HEK293T (cell line): ENCODE measurements around the gene C10orf95.

ENCODE experiments used
- ARNT ChIP-seq: fragments of 450-650 bp; IDR thresholded peaks from 2 replicates; pipeline ENCODE4 v1.6.1; 2017; ENCODE audit warnings: mild to moderate bottlenecking
- BHLHE40 ChIP-seq: fragments of 450-650 bp; IDR thresholded peaks from 2 replicates; pipeline ENCODE4 v1.6.1; 2016; ENCODE audit warnings: mild to moderate bottlenecking, moderate library complexity, borderline replicate concordance
- ELF4 ChIP-seq: fragments of 450-650 bp; IDR thresholded peaks from 2 replicates; pipeline ENCODE4 v1.6.1; 2017; ENCODE audit warnings: antibody characterized with exemption
- FOXA1 ChIP-seq: fragments of 450-650 bp; IDR thresholded peaks from 2 replicates; pipeline ENCODE4 v1.6.1; 2016; ENCODE audit warnings: mild to moderate bottlenecking
- FOXK2 ChIP-seq: fragments of 450-650 bp; IDR thresholded peaks from 2 replicates; pipeline ENCODE4 v1.6.1; 2016; ENCODE audit warnings: mild to moderate bottlenecking
- FOXM1 ChIP-seq: fragments of 450-650 bp; IDR thresholded peaks from 2 replicates; pipeline ENCODE4 v1.6.1; 2017; ENCODE audit warnings: mild to moderate bottlenecking, borderline replicate concordance
- L3MBTL2 ChIP-seq: fragments of 450-650 bp; conservative IDR thresholded peaks from 2 replicates; pipeline ENCODE4 v1.6.1; 2016; ENCODE audit warnings: mild to moderate bottlenecking
- NFRKB ChIP-seq: fragments of 450-650 bp; IDR thresholded peaks from 2 replicates; pipeline ENCODE4 v1.6.1; 2016; ENCODE audit warnings: mild to moderate bottlenecking, moderate library complexity
- PKNOX1 ChIP-seq: fragments of 450-650 bp; IDR thresholded peaks from 2 replicates; pipeline ENCODE4 v1.6.1; 2016
- SP1 ChIP-seq: fragments of 450-650 bp; IDR thresholded peaks from 2 replicates; pipeline ENCODE4 v1.6.1; 2017
- SUZ12 ChIP-seq: fragments of 450-650 bp; IDR thresholded peaks from 2 replicates; pipeline ENCODE4 v1.6.1; 2016; ENCODE audit warnings: mild to moderate bottlenecking
- TARDBP ChIP-seq: fragments of 450-650 bp; IDR thresholded peaks from 2 replicates; pipeline ENCODE4 v1.6.1; 2016
- ZNF384 ChIP-seq: fragments of 450-650 bp; IDR thresholded peaks from 2 replicates; pipeline ENCODE4 v1.6.1; 2016

GRCh38 chr10:102419269-102420180 is 31.8 kb downstream of the C10orf95 start:
- TF ChIP-seq ZNF384, result no peak
- TF ChIP-seq SP1, result no peak
- TF ChIP-seq BHLHE40, result no peak
- TF ChIP-seq L3MBTL2, result no peak
- no peak for TF ChIP-seq TARDBP
- no peak for TF ChIP-seq FOXM1
- no peak for TF ChIP-seq FOXK2
- no peak for TF ChIP-seq ARNT
- TF ChIP-seq ELF4, result no peak
- no peak for TF ChIP-seq FOXA1
- no peak for TF ChIP-seq NFRKB
- no peak for TF ChIP-seq SUZ12
- TF ChIP-seq PKNOX1, result no peak
